ENCODE results near the gene PCED1A. TPM values are rescaled to one million over a fixed set of nuclear protein-coding genes. Genes with fewer than 3 reads are reported as not detected.
"Not testable (repeated sequence)": the region's sequence is repeated elsewhere in the genome, so short reads cannot be mapped to it uniquely, and the experiment has no call there.

PCED1A gene
- total RNA-seq, 4 donors from 2014 or later: 25.4 to 99.0 (median 48.7) TPM

- H3K27me3 ChIP-seq: no peaks in the 10 kb centered on the region
- no peaks in the 10 kb centered on the region for H3K9me3 ChIP-seq
These were observed 5.1 kb downstream of the PCED1A start for GRCh38 chr20:2835331-2835796.

GRCh38 chr20:2834401-2835110 lies 5.9 kb downstream of the PCED1A start:
- DNase-seq: no peak
- H3K27me3 ChIP-seq: no peaks in the 10 kb centered on the region
- no peak overlapping the region for H3K4me3 ChIP-seq
- TF ChIP-seq, protein P1, sequence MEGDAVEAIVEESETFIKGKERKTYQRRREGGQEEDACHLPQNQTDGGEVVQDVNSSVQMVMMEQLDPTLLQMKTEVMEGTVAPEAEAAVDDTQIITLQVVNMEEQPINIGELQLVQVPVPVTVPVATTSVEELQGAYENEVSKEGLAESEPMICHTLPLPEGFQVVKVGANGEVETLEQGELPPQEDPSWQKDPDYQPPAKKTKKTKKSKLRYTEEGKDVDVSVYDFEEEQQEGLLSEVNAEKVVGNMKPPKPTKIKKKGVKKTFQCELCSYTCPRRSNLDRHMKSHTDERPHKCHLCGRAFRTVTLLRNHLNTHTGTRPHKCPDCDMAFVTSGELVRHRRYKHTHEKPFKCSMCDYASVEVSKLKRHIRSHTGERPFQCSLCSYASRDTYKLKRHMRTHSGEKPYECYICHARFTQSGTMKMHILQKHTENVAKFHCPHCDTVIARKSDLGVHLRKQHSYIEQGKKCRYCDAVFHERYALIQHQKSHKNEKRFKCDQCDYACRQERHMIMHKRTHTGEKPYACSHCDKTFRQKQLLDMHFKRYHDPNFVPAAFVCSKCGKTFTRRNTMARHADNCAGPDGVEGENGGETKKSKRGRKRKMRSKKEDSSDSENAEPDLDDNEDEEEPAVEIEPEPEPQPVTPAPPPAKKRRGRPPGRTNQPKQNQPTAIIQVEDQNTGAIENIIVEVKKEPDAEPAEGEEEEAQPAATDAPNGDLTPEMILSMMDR (IDR thresholded peaks at IDR 0.05): no peak
- TF ChIP-seq POLR2A (IDR thresholded peaks at IDR 0.05): no peak
- no peak overlapping the region for H3K27ac ChIP-seq
- H3K4me1 ChIP-seq: peaks cover 0 to 5% (median under 1%) of the 10 kb centered on the region in 4 donors
- H3K36me3 ChIP-seq: no peaks in the 10 kb centered on the region
- no peaks in the 10 kb centered on the region for H3K9me3 ChIP-seq

More at GRCh38 chr20:2835331-2835796, 5.1 kb downstream of the PCED1A start:
- Histone ChIP-seq H3K36me3 (no peaks in the 10 kb centered on the region), H3K27ac (no peak overlapping the region), H3K4me3 (no peak overlapping the region), H3K4me1 (peaks cover 0 to 7% (median 6%) of the 10 kb centered on the region in 4 donors)
- DNase-seq: no peak
- TF ChIP-seq POLR2A (IDR thresholded peaks at IDR 0.05): no peak
- TF ChIP-seq, protein P1 (IDR thresholded peaks at IDR 0.05): no peak

DNA sequence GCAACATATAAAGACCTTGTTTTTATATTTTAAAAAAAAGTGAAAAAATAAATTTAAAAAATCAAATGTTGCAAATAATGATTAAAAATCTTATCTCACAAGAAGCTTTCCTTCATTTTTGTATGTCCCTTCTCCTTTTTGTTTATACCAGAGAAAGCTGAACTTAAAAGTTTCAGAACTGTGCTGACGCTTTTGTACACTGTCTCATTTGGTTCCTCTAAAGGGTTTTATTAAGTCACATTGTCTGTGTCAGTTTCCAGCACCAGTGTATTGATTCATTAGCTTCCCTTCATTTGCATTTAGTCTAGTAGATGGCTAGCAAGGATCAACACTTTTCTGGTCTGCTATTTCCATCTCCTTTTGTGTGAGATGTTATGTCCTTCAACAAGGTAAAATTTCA lies 6.7 kb downstream of the PCED1A start:
- H3K36me3 ChIP-seq: no peaks in the 10 kb centered on the region
- H3K27ac ChIP-seq: no peak overlapping the region
- H3K4me3 ChIP-seq: no peak overlapping the region
- H3K9me3 ChIP-seq: no peaks in the 10 kb centered on the region
- TF ChIP-seq, protein P1 (IDR thresholded peaks at IDR 0.05): no peak
- TF ChIP-seq POLR2A (IDR thresholded peaks at IDR 0.05): no peak
- no peaks in the 10 kb centered on the region for H3K27me3 ChIP-seq
- H3K4me1 ChIP-seq: no peaks in the 10 kb centered on the region
- DNase-seq: no peak

DNA sequence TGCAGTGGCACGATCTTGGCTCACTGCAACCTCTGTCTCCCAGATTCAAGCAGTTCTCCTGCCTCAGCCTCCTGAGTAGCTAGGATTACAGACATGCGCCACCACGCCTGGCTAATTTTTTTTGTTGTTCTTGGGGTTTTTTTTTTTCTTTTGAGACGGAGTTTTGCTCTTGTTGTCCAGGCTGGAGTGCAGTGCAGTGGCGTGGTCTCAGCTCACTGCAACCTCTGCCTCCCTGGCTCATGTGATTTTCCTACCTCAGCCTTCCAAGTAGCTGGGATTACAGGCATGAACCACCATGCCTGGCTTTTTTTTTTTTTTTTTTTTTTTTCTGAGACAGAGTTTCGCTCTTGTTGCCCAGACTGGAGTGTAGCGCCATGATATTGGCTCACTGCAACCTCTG lies 9.2 kb downstream of the PCED1A start:
- not testable (repeated sequence) for H3K36me3 ChIP-seq, H3K4me3 ChIP-seq, H3K4me1 ChIP-seq, DNase-seq, H3K27ac ChIP-seq, H3K27me3 ChIP-seq, H3K9me3 ChIP-seq

DNA sequence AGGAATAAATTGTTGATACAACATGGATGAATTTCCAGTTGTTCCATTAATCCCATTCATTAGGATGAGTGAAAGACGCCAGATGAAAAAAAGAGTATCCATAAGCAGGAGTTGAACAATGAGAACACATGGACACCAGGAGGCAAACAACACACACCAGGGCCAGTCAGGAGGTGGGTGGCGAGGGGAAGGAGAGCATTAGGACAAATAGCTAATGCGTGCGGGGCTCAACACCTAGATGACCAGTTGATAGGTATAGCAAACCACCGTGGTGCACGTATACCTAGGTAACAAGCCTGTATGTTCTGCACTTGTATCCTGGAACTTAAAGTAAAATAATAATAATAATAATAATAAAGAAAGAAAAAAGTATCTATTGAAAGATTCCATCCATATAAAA lies 11.1 kb downstream of the PCED1A start:
- no peaks in the 10 kb centered on the region for H3K27me3 ChIP-seq
- H3K9me3 ChIP-seq: no peaks in the 10 kb centered on the region
- no peak overlapping the region for H3K27ac ChIP-seq
- no peak overlapping the region for H3K4me3 ChIP-seq
- H3K36me3 ChIP-seq: no peaks in the 10 kb centered on the region
- DNase-seq: no peak
- H3K4me1 ChIP-seq: no peaks in the 10 kb centered on the region
- TF ChIP-seq, protein P1 (IDR thresholded peaks at IDR 0.05): no peak
- no peak for TF ChIP-seq POLR2A (IDR thresholded peaks at IDR 0.05)

DNA sequence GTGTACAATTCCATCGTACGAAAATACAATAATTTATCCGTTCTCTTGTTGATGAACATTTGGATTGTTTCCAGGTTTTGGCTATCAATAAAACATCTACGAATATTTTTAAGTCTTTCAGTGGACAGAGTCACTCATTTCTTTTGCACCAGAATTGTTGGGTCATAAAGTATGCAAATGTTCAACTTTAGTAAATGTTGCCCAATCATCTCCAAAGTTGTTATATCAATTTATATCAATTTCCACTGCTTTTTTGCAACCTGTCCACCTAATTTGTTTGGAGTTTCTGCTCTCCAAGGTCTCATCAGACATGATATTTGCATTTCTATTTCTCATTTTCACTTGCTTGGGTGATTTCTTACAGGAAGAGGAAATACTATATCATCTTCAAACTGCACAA lies 13.8 kb downstream of the PCED1A start:
- Histone ChIP-seq H3K9me3 (no peaks in the 10 kb centered on the region), H3K27ac (no peak overlapping the region), H3K36me3 (no peaks in the 10 kb centered on the region), H3K4me3 (no peak overlapping the region), H3K27me3 (no peaks in the 10 kb centered on the region), H3K4me1 (no peaks in the 10 kb centered on the region)
- DNase-seq: no peak
- no peak for TF ChIP-seq POLR2A (IDR thresholded peaks at IDR 0.05)
- TF ChIP-seq, protein P1 (IDR thresholded peaks at IDR 0.05): no peak
